ENCODE results near the gene WNK1. TPM values are rescaled to one million over a fixed set of nuclear protein-coding genes. Genes with fewer than 3 reads are reported as not detected.

The WNK1 gene
- total and polyA plus RNA-seq, 11 donors = 59.9 to 373 (median 290) TPM

GRCh38 chr12:712172-712863, 40.1 kb upstream of the WNK1 start:
- 59 to 62% (median 60%) methylated on average over 8 of the region's 8 CpGs for WGBS, 4 donors
- peaks cover 0 to 25% (median 5%) of the 10 kb centered on the region in 12 donors for H3K4me1 ChIP-seq
- peak overlapping the region in 9 of 12 donors; percentile 10 to 89 (median 68) for H3K27ac ChIP-seq
- DNase-seq = no peak
- intact Hi-C loops (cut with DNase I) = loop anchor here in 1 of 10 donors (10.0 kb wide), 1 partner anchor 138 kb away; no protein-coding TSS in a partner anchor
- ATAC-seq = no peak
- no peaks in the 10 kb centered on the region for H3K9me3 ChIP-seq
- no peaks in the 10 kb centered on the region for H3K36me3 ChIP-seq
- H3K4me3 ChIP-seq = no peak overlapping the region
- H3K27me3 ChIP-seq = no peaks in the 10 kb centered on the region
- TF ChIP-seq CTCF (IDR thresholded peaks at IDR 0.05) (no peak), POLR2A (IDR thresholded peaks at IDR 0.05) (no peak)

- ATAC-seq = peak in 3 of 4 donors; percentile 23 to 37 (median 29)
- intact Hi-C loops (cut with DNase I) = loop anchor here in 1 of 10 donors (10.0 kb wide), 1 partner anchor 139 kb away; no protein-coding TSS in a partner anchor
Observed at GRCh38 chr12:713281-713875, 39.0 kb upstream of the WNK1 start.

GRCh38 chr12:716506-716905, 35.9 kb upstream of the WNK1 start:
- DNase-seq (peak in 4 of 5 donors; percentile 55 to 84 (median 65)), ATAC-seq (peak; percentile 73 to 80 (median 76))
- H3K4me1 ChIP-seq = peaks cover 0 to 34% (median 8%) of the 10 kb centered on the region in 12 donors
- intact Hi-C loops (cut with DNase I) = loop anchor here in 3 of 10 donors (5.0 to 10.0 kb wide), 3 partner anchors 36 to 142 kb away; partner anchors contain the start of gene WNK1 (in 1 of the 3)
- H3K4me3 ChIP-seq = peak overlapping the region in 6 of 12 donors; percentile 5 to 38 (median 18)
- no peaks in the 10 kb centered on the region for H3K9me3 ChIP-seq
- H3K27me3 ChIP-seq = no peaks in the 10 kb centered on the region
- H3K36me3 ChIP-seq = no peaks in the 10 kb centered on the region
- H3K27ac ChIP-seq = peak overlapping the region; percentile 48 to 97 (median 86)
- TF ChIP-seq CTCF (IDR thresholded peaks at IDR 0.05) (no peak), POLR2A (IDR thresholded peaks at IDR 0.05) (peak in 1 of 2 donors; percentile 13)
- 24 to 34% (median 28%) methylated on average over 4 of the region's 4 CpGs for WGBS, 4 donors

More at GRCh38 chr12:713281-713875, 39.0 kb upstream of the WNK1 start:
- no peaks in the 10 kb centered on the region for H3K27me3 ChIP-seq
- no peaks in the 10 kb centered on the region for H3K9me3 ChIP-seq
- no peaks in the 10 kb centered on the region for H3K36me3 ChIP-seq
- H3K4me1 ChIP-seq = peaks cover 0 to 27% (median 5%) of the 10 kb centered on the region in 12 donors
- WGBS, 4 donors = 59 to 63% (median 61%) methylated on average over 9 of the region's 9 CpGs
- H3K4me3 ChIP-seq = peak overlapping the region in 1 of 12 donors; percentile 2
- H3K27ac ChIP-seq = peak overlapping the region in 11 of 12 donors; percentile 46 to 89 (median 67)
- DNase-seq = no peak
- TF ChIP-seq CTCF (IDR thresholded peaks at IDR 0.05) (no peak), POLR2A (IDR thresholded peaks at IDR 0.05) (no peak)

GRCh38 chr12:718756-719102, 33.6 kb upstream of the WNK1 start:
- WGBS, 4 donors = 71 to 83% (median 79%) methylated on average over 4 of the region's 4 CpGs
- peaks cover 0 to 27% (median 7%) of the 10 kb centered on the region in 12 donors for H3K4me1 ChIP-seq
- H3K9me3 ChIP-seq = no peaks in the 10 kb centered on the region
- no peak for ATAC-seq
- intact Hi-C loops (cut with DNase I) = loop anchor here in 3 of 10 donors (1.0 to 10.0 kb wide), 4 partner anchors 33 to 144 kb away; partner anchors contain the start of gene WNK1 (in 1 of the 3)
- no peaks in the 10 kb centered on the region for H3K36me3 ChIP-seq
- H3K27me3 ChIP-seq = no peaks in the 10 kb centered on the region
- DNase-seq = no peak
- peak overlapping the region in 5 of 12 donors; percentile 8 to 16 (median 13) for H3K4me3 ChIP-seq
- TF ChIP-seq CTCF (IDR thresholded peaks at IDR 0.05) (no peak), POLR2A (IDR thresholded peaks at IDR 0.05) (no peak)
- H3K27ac ChIP-seq = peak overlapping the region; percentile 69 to 97 (median 86)

Data from heart left ventricle (tissue), 16 donors.